CD14-positive monocyte (primary cell): ENCODE results near the gene PHACTR3. TPM values are rescaled to one million over a fixed set of nuclear protein-coding genes. Genes with fewer than 3 reads are reported as not detected.

Experiments used
- DNase-seq, 3 donors: peaks; one replicate each; pipeline ENCODE4 v3.0.0-alpha.2; 2011 to 2022
- H2AFZ ChIP-seq: 2 replicates; pipeline ENCODE4 v1.6.0; 2012; ENCODE audit warnings: mild to moderate bottlenecking, low read depth, low read length, inconsistent platforms; ENCODE audit not compliant: insufficient read depth, poor library complexity, severe bottlenecking
- H3K27ac ChIP-seq, 2 donors: 1 replicate in 1 of 2; 2 replicates in 1 of 2; pipeline ENCODE4 v1.5.1; 2012 to 2013; ENCODE audit warnings: low read length in 2 of 2, control low read depth in 1 of 2, inconsistent platforms in 1 of 2, low read depth in 1 of 2, mild to moderate bottlenecking in 1 of 2
- H3K27me3 ChIP-seq, 2 donors: one replicate each; pipeline versions ENCODE4 v1.6.0 to v1.6.1; 2011 to 2013; ENCODE audit warnings: low read length in 2 of 2; ENCODE audit not compliant: control insufficient read depth in 2 of 2, insufficient read depth in 2 of 2
- H3K36me3 ChIP-seq, 2 donors: replicated peaks in 1 of 2; 1 replicate in 1 of 2; 2 replicates in 1 of 2; pipeline versions ENCODE4 v1.5.1 to v1.6.1; 2012 to 2013; ENCODE audit warnings: low read length in 2 of 2, control low read depth in 1 of 2, inconsistent platforms in 1 of 2, mild to moderate bottlenecking in 1 of 2; ENCODE audit not compliant: insufficient read depth in 2 of 2, control insufficient read depth in 1 of 2
- H3K4me1 ChIP-seq, 2 donors: 1 replicate in 1 of 2; 2 replicates in 1 of 2; pipeline versions ENCODE4 v1.5.1 to v1.6.1; 2012 to 2013; ENCODE audit warnings: low read length in 2 of 2, control low read depth in 1 of 2, inconsistent platforms in 1 of 2, mild to moderate bottlenecking in 1 of 2, moderate library complexity in 1 of 2; ENCODE audit not compliant: insufficient read depth in 2 of 2, control insufficient read depth in 1 of 2
- H3K4me2 ChIP-seq: replicated peaks from 2 replicates; pipeline ENCODE3; 2012; ENCODE audit warnings: low read length, moderate library complexity, mild to moderate bottlenecking; ENCODE audit not compliant: poor library complexity, severe bottlenecking; ENCODE audit errors: extremely low read depth
- H3K4me3 ChIP-seq, 3 experiments: fragments of 200-600 bp in 1 of 3; sonication (generic) in 1 of 3; replicated peaks in 1 of 3; 1 replicate in 2 of 3; 2 replicates in 1 of 3; pipeline ENCODE4 v1.5.1; 2011 to 2013; ENCODE audit warnings: low read length in 3 of 3, mild to moderate bottlenecking in 3 of 3, control low read depth in 2 of 3, low read depth in 2 of 3, inconsistent platforms in 1 of 3, moderate library complexity in 1 of 3
- H3K79me2 ChIP-seq: 2 replicates; pipeline ENCODE4 v1.6.0; 2012; ENCODE audit warnings: mild to moderate bottlenecking, control low read depth, inconsistent platforms, low read length, moderate library complexity; ENCODE audit not compliant: insufficient read depth
- H3K9ac ChIP-seq: 2 replicates; pipeline ENCODE4 v1.6.0; 2017; ENCODE audit warnings: low read length, mild to moderate bottlenecking; ENCODE audit not compliant: insufficient read depth, poor library complexity, severe bottlenecking
- H3K9me3 ChIP-seq, 2 donors: replicated peaks in 1 of 2; 1 replicate in 1 of 2; 2 replicates in 1 of 2; pipeline versions ENCODE4 v1.5.1 to v1.6.1; 2012 to 2013; ENCODE audit warnings: low read length in 2 of 2, control low read depth in 1 of 2; ENCODE audit not compliant: control insufficient read depth in 1 of 2, insufficient read depth in 1 of 2
- H4K20me1 ChIP-seq: 2 replicates; pipeline ENCODE4 v1.6.0; 2012; ENCODE audit warnings: mild to moderate bottlenecking, low read length, control low read depth, moderate library complexity; ENCODE audit not compliant: insufficient read depth
- H3K27ac Mint-ChIP-seq, 7 donors: one replicate each; pipeline ENCODE4 v1.8.0; 2020; ENCODE audit warnings: mild to moderate bottlenecking in 7 of 7, mixed read lengths in 7 of 7, moderate library complexity in 6 of 7, inconsistent platforms in 2 of 7
- H3K27me3 Mint-ChIP-seq, 3 donors: one replicate each; pipeline ENCODE4 v1.8.0; 2021 to 2022; ENCODE audit warnings: low read depth in 3 of 3, mild to moderate bottlenecking in 3 of 3, mixed read lengths in 3 of 3, moderate library complexity in 3 of 3, inconsistent platforms in 1 of 3
- H3K36me3 Mint-ChIP-seq, 2 donors: one replicate each; pipeline ENCODE4 v1.8.0; 2020; ENCODE audit warnings: mixed read lengths in 2 of 2, inconsistent platforms in 1 of 2, mild to moderate bottlenecking in 1 of 2
- H3K4me1 Mint-ChIP-seq: one replicate; pipeline ENCODE4 v1.8.0; 2020; ENCODE audit warnings: mild to moderate bottlenecking, mixed read lengths
- H3K4me3 Mint-ChIP-seq, 2 donors: one replicate each; pipeline ENCODE4 v1.8.0; 2020; ENCODE audit warnings: mild to moderate bottlenecking in 2 of 2, mixed read lengths in 2 of 2, moderate library complexity in 1 of 2
- H3K9me3 Mint-ChIP-seq, 7 donors: one replicate each; pipeline ENCODE4 v1.8.0; 2020 to 2022; ENCODE audit warnings: mixed read lengths in 7 of 7, mild to moderate bottlenecking in 6 of 7, moderate library complexity in 6 of 7, inconsistent platforms in 2 of 7
- whole genome bisulfite sequencing: methylation state at CpG from one replicate; pipeline ENCODE4 v1.1.5; 2013; ENCODE audit warnings: missing lambda C conversion rate; ENCODE audit not compliant: insufficient coverage; 5-methylcytosine and 5-hydroxymethylcytosine counted together
- intact Hi-C, 2 donors: fragments of 100-400 bp; cut with micrococcal nuclease; formaldehyde crosslinking; loops; one replicate each; pipeline versions ENCODE4 v1.15.0 to v1.15.1; 2023
- polyA plus RNA-seq, 3 donors: library from polyadenylated mRNA; depleted of rRNA in 1 of 3; unstranded in 2 of 3; stranded (reverse) in 1 of 3; fragments of 300-500 nt in 2 of 3; fragments of >200 nt in 1 of 3; fragmentation: Illumina TruSeq in 2 of 3; gene quantifications; 1 replicate in 2 of 3; 2 replicates in 1 of 3; pipeline ENCODE4 v1.2.3, GENCODE V29; 2012 to 2021
- TF ChIP-seq, protein P1 (sequence below): fragments of 200-600 bp; IDR thresholded peaks from one replicate; pipeline ENCODE4 v1.8.0; 2022; ENCODE audit warnings: antibody characterized with exemption, mild to moderate bottlenecking

PHACTR3 gene
- polyA plus RNA-seq, 3 donors, result 0.11 to 0.17 TPM; not detected in 1

- Histone ChIP-seq H3K4me3 (no peak overlapping the region), H3K4me2 (no peak overlapping the region), H3K9me3 (no peaks in the 10 kb centered on the region), H3K27ac (no peak overlapping the region), H4K20me1 (no peaks in the 10 kb centered on the region), H3K9ac (no peak overlapping the region), H3K36me3 (no peaks in the 10 kb centered on the region), H2AFZ (no peak overlapping the region), H3K79me2 (no peaks in the 10 kb centered on the region), H3K27me3 (peaks cover 0 to 4% of the 10 kb centered on the region in 2 donors), H3K4me1 (peaks cover 27 to 28% of the 10 kb centered on the region in 2 donors)
- no peak for DNase-seq
- intact Hi-C loops, result no loop called here
- Mint-ChIP-seq H3K4me1 (peaks cover 37% of the 10 kb centered on the region), H3K27me3 (peaks cover under 1 to 6% (median 3%) of the 10 kb centered on the region in 3 donors), H3K4me3 (no peak overlapping the region), H3K9me3 (peaks cover 0 to 6% (median 0%) of the 10 kb centered on the region in 7 donors), H3K36me3 (no peaks in the 10 kb centered on the region), H3K27ac (no peak overlapping the region)
- TF ChIP-seq, protein P1, sequence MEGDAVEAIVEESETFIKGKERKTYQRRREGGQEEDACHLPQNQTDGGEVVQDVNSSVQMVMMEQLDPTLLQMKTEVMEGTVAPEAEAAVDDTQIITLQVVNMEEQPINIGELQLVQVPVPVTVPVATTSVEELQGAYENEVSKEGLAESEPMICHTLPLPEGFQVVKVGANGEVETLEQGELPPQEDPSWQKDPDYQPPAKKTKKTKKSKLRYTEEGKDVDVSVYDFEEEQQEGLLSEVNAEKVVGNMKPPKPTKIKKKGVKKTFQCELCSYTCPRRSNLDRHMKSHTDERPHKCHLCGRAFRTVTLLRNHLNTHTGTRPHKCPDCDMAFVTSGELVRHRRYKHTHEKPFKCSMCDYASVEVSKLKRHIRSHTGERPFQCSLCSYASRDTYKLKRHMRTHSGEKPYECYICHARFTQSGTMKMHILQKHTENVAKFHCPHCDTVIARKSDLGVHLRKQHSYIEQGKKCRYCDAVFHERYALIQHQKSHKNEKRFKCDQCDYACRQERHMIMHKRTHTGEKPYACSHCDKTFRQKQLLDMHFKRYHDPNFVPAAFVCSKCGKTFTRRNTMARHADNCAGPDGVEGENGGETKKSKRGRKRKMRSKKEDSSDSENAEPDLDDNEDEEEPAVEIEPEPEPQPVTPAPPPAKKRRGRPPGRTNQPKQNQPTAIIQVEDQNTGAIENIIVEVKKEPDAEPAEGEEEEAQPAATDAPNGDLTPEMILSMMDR, result no peak
- WGBS, result 43% methylated on average over 3 of the region's 6 CpGs
Observed at GRCh38 chr20:59785669-59785959, 181.3 kb downstream of the PHACTR3 start.

- no peak overlapping the region for H2AFZ ChIP-seq
- Mint-ChIP-seq H3K27ac (no peak overlapping the region), H3K9me3 (peaks cover 0 to 6% (median 0%) of the 10 kb centered on the region in 7 donors), H3K36me3 (no peaks in the 10 kb centered on the region), H3K4me1 (peaks cover 37% of the 10 kb centered on the region), H3K27me3 (peaks cover 3 to 6% (median 4%) of the 10 kb centered on the region in 3 donors), H3K4me3 (no peak overlapping the region)
- TF ChIP-seq, protein P1, result no peak
- no peaks in the 10 kb centered on the region for H3K9me3 ChIP-seq
- WGBS, result 85% methylated on average over 10 of the region's 10 CpGs
- DNase-seq, result no peak
- H3K4me3 ChIP-seq, result no peak overlapping the region
- H3K27me3 ChIP-seq, result peaks cover 0 to 4% of the 10 kb centered on the region in 2 donors
- H3K36me3 ChIP-seq, result no peaks in the 10 kb centered on the region
- H3K9ac ChIP-seq, result no peak overlapping the region
- no peaks in the 10 kb centered on the region for H3K79me2 ChIP-seq
- no peak overlapping the region for H3K27ac ChIP-seq
- H3K4me2 ChIP-seq, result no peak overlapping the region
- intact Hi-C loops, result no loop called here
- H4K20me1 ChIP-seq, result no peaks in the 10 kb centered on the region
- peaks cover 27 to 28% of the 10 kb centered on the region in 2 donors for H3K4me1 ChIP-seq
Observed at GRCh38 chr20:59785986-59786795, 181.9 kb downstream of the PHACTR3 start.
